Ectodermal cell (in vitro differentiated cells): Measurements from ENCODE around the gene GALNT13.

Experiments used
- H3K27ac ChIP-seq: 2 replicates; pipeline ENCODE4 v1.7.0; 2013; ENCODE audit warnings: mild to moderate bottlenecking, low read depth, low read length; ENCODE audit not compliant: insufficient read depth, poor library complexity, severe bottlenecking
- H3K27me3 ChIP-seq: 2 replicates; pipeline ENCODE4 v1.7.0; 2013; ENCODE audit warnings: mild to moderate bottlenecking, low read length; ENCODE audit not compliant: insufficient read depth, control insufficient read depth, poor library complexity, severe bottlenecking
- H3K36me3 ChIP-seq: one replicate; pipeline ENCODE4 v1.7.0; 2013; ENCODE audit warnings: low read length; ENCODE audit not compliant: control insufficient read depth, insufficient read depth
- H3K4me1 ChIP-seq: one replicate; pipeline ENCODE4 v1.7.0; 2013; ENCODE audit warnings: low read length; ENCODE audit not compliant: control insufficient read depth, insufficient read depth
- H3K4me3 ChIP-seq: 2 replicates; pipeline ENCODE4 v1.7.0; 2013; ENCODE audit warnings: low read depth, low read length, control low read depth; ENCODE audit not compliant: insufficient read depth
- H3K9me3 ChIP-seq: 2 replicates; pipeline ENCODE4 v1.7.0; 2013; ENCODE audit warnings: mild to moderate bottlenecking, low read length, moderate library complexity; ENCODE audit not compliant: control insufficient read depth
- WGBS, 2 experiments: methylation state at CpG; one replicate each; pipeline ENCODE4 v1.1.7; 2013; ENCODE audit warnings: missing lambda C conversion rate in 2 of 2; 5-methylcytosine and 5-hydroxymethylcytosine counted together

The GALNT13 gene

DNA sequence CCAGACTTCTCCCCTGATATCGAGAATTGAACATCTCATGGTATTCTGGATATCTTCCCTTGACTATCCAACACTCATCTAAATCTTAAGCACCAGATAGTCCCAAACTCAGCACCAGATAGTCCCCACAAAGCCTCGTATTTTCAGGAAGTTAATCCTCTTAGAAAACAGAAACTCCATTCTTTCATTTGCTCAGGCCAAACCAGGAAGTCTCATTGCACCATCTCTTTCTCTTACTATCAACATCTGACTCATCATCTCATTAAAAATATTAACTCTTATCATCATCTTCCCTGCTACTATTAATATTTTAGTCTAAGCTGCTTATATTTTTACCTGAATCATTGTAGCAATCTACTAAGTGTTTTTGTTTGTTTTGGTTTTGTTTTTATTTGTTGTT, 286.4 kb downstream of the GALNT13 start:
- no peaks in the 10 kb centered on the region for H3K36me3 ChIP-seq
- no peak overlapping the region for H3K4me3 ChIP-seq
- 85 to 88% methylated on average over 2 of the region's 2 CpGs for WGBS, 2 experiments
- no peaks in the 10 kb centered on the region for H3K4me1 ChIP-seq
- H3K27me3 ChIP-seq: no peaks in the 10 kb centered on the region
- no peak overlapping the region for H3K27ac ChIP-seq
- no peaks in the 10 kb centered on the region for H3K9me3 ChIP-seq

DNA sequence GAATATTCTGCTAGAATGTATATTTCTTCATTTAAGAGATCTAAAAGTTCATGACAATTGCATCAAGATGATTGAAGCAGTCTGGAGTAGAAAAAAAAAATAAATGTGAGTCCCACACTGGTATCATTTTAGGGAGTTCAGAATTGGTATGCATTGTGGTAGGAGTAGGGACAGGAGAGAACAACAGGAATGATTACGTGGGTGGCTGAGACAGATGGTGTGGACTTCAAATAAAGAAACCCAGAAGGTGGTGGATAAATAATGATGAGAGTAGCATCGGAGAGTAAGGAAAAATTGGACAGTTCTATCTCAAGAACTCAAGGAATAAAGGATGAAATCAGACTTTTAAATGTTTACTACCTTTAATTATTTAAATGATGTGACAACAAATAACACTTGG, 289.6 kb downstream of the GALNT13 start:
- WGBS, 2 experiments: 91 to 92% methylated on average over 2 of the region's 2 CpGs
- no peaks in the 10 kb centered on the region for H3K27me3 ChIP-seq
- no peak overlapping the region for H3K27ac ChIP-seq
- no peaks in the 10 kb centered on the region for H3K36me3 ChIP-seq
- no peaks in the 10 kb centered on the region for H3K9me3 ChIP-seq
- no peak overlapping the region for H3K4me3 ChIP-seq
- no peaks in the 10 kb centered on the region for H3K4me1 ChIP-seq

DNA sequence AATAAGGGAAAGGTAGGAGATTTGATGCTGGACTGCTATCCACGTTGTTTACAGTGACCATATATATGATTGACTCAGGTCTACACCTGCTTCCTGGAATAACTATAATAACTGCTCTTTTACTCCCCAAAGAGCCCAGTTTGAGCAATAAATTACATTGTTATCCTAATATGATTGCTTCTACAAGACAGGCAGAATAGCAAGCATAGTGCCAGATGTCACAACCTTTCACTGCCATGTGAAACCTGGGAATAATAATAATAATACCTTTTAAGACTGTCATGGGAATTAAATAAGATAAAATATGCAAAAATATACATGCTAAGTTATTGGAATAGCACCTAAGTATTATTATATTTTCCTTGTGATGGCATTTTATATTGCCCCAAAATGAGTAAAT, 298.7 kb downstream of the GALNT13 start:
- Histone ChIP-seq H3K9me3 (no peaks in the 10 kb centered on the region), H3K27ac (no peak overlapping the region), H3K27me3 (no peaks in the 10 kb centered on the region), H3K36me3 (no peaks in the 10 kb centered on the region), H3K4me3 (no peak overlapping the region), H3K4me1 (no peaks in the 10 kb centered on the region)
- 85 to 100% methylated on average over 1 of the region's 1 CpG for WGBS, 2 experiments

DNA sequence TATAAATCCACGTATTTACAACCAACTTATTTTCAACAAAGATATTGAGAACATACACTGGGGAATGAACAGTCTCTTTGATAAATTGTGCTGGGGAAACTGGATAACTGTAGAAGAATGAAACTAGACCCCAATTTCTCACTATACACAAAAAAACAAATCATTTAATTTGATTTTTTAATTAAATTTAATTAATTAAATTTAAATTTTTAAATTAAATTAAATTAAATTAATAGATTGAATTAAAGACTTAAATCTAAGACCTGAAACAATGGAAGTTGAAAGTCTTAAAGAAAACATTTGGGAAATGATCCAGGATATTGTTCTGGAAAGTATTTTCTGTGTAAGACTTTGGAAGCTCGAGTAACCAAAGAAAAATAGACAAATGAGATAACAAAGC, 301.4 kb downstream of the GALNT13 start:
- 80 to 86% methylated on average over 1 of the region's 2 CpGs for WGBS, 2 experiments
- Histone ChIP-seq H3K9me3 (no peaks in the 10 kb centered on the region), H3K4me3 (no peak overlapping the region), H3K36me3 (no peaks in the 10 kb centered on the region), H3K4me1 (no peaks in the 10 kb centered on the region), H3K27ac (no peak overlapping the region), H3K27me3 (no peaks in the 10 kb centered on the region)

DNA sequence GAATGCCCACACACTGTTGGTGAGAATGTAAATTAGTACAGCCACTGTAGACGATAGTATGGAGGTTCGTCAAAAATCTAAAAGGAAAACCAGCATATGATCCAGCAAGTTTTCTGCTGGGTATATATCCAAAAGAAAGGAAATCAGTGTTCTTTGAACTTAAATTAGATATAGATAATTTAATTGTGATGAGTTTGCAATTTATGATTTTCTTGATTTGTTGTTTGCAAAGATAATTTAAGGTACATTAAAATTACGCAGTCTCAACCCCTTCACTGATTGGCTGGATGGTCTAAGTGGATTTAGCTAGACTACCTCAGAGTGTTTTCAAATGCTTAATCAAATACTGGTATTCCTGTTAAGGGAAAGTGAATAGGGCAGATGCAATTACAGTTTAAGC, 302.2 kb downstream of the GALNT13 start:
- Histone ChIP-seq H3K27ac (no peak overlapping the region), H3K4me3 (no peak overlapping the region), H3K9me3 (no peaks in the 10 kb centered on the region), H3K36me3 (no peaks in the 10 kb centered on the region), H3K4me1 (no peaks in the 10 kb centered on the region), H3K27me3 (no peaks in the 10 kb centered on the region)
- 93 to 94% methylated on average over 3 of the region's 3 CpGs for WGBS, 2 experiments

DNA sequence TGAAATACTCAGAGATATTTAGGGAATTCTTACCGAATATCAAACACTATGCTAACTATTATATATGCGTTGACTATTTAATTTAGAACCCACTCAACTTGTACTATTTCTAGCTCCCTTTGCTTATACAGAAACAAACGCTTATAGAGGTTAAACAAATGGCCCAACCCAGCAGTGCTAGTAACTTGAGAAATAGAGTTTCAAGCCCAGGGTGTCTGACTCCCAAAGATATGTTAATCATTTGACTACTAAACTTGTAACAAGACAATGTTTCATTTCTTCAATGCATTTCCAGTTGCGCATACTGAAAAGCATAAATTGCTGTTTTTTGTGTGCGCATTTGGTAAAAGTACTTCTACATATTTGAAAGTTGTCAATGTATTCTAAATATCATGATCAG, 310.3 kb downstream of the GALNT13 start:
- no peaks in the 10 kb centered on the region for H3K9me3 ChIP-seq
- WGBS, 2 experiments: 93 to 100% methylated on average over 3 to 5 of the region's 5 CpGs
- H3K4me1 ChIP-seq: no peaks in the 10 kb centered on the region
- H3K4me3 ChIP-seq: no peak overlapping the region
- H3K36me3 ChIP-seq: no peaks in the 10 kb centered on the region
- H3K27ac ChIP-seq: no peak overlapping the region
- H3K27me3 ChIP-seq: no peaks in the 10 kb centered on the region

DNA sequence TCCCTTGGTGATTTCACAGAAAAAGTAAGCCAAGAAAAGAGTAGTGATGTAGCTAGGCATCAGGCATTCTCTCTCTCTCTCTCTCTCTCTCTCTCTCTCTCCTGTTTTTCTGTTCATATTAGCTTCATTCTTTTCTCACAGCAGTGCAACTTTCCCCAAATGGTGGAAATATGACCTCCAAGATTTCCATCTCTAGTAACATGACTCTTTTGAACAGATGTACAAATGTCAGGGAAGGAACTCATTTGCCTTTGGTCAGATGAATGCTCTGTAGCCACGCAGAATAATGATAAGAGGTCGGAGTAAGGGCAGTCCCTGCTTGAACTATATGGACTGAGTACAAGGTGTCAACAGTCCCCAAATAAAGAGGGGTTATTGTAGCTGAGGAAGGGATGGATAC, 316.2 kb downstream of the GALNT13 start:
- no peaks in the 10 kb centered on the region for H3K9me3 ChIP-seq
- H3K27me3 ChIP-seq: no peaks in the 10 kb centered on the region
- no peak overlapping the region for H3K27ac ChIP-seq
- 95 to 96% methylated on average over 2 of the region's 2 CpGs for WGBS, 2 experiments
- no peaks in the 10 kb centered on the region for H3K36me3 ChIP-seq
- H3K4me1 ChIP-seq: no peaks in the 10 kb centered on the region
- H3K4me3 ChIP-seq: no peak overlapping the region

DNA sequence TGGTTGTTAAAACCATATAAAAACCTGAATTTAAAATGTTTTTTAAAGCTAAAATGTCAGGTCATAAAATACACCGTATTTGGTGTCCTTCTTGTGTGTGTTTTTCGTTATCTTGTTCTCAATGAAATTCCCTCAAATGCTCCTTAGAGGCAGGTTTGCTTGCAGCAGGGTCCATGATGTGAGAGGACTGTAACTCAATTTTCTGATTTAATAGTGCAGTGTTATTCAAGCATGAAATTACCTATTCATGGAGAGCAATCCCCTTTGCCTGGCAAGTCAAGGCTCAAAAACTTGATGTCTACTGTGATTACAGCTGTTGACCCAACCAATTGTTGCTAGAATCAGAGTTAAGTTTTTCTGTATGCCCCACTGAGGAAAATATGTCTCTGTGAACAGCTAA, 318.2 kb downstream of the GALNT13 start:
- Histone ChIP-seq H3K36me3 (no peaks in the 10 kb centered on the region), H3K4me3 (no peak overlapping the region), H3K27ac (no peak overlapping the region), H3K27me3 (no peaks in the 10 kb centered on the region), H3K4me1 (no peaks in the 10 kb centered on the region), H3K9me3 (no peaks in the 10 kb centered on the region)
- WGBS, 2 experiments: 97% methylated on average over 2 of the region's 2 CpGs

DNA sequence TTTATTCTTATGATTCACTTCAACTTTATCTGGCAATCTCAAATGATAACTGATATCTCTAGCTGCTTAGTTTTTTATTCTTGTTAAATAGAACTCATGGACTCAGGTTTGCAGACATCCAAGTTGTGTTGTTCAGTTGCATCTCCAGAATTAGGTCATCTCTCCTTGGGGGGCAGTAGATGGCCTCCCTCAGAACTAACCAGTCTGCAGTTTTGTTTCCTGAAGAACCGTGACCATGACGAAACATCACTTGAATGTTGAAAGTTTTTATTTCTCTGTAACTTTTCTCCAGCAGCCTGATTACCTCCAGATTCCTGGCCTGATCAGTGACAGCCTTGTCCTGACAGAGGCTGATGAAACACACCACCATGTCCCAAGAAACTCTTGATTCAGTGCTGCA, 321.5 kb downstream of the GALNT13 start:
- Histone ChIP-seq H3K9me3 (no peaks in the 10 kb centered on the region), H3K27ac (no peak overlapping the region), H3K36me3 (no peaks in the 10 kb centered on the region), H3K4me3 (no peak overlapping the region), H3K27me3 (no peaks in the 10 kb centered on the region), H3K4me1 (no peaks in the 10 kb centered on the region)
- WGBS, 2 experiments: 88 to 90% methylated on average over 2 of the region's 2 CpGs

DNA sequence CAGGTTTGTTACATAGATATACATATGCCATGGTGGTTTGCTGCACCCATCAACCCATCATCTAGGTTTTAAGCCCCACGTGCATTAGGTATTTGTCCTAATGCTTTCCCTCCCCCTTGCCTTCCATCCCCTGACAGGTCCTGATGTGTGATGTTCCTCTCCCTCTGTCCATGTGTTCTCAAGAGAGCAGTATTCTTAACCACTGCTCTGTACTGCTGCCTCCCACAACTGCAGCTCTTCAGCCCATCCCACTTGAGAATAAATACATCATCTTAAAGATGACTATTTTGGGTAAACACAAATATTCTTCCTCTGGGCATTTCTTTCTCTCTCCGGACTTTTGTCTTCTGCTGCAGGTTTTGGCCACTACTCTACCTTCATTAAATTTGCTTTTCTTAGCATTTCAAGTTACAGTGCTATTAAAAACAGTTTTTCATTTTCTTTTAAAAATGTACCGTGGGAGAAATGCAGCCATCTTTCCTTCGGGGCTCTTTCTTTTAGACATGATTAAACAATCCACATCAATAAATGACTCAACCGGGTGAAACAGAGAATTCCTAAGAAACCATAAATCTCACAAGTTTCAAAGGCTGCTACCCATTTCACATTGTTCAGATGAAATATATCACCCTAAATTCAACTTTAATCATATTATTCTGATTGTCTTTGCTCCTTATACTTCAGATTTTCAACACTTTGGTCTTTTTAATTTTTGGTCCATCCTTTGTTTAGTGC, 323.4 kb downstream of the GALNT13 start:
- WGBS, 2 experiments: 91 to 96% methylated on average over 5 of the region's 5 CpGs
- Histone ChIP-seq H3K27ac (no peak overlapping the region), H3K36me3 (no peaks in the 10 kb centered on the region), H3K4me3 (no peak overlapping the region), H3K9me3 (no peaks in the 10 kb centered on the region), H3K4me1 (no peaks in the 10 kb centered on the region), H3K27me3 (no peaks in the 10 kb centered on the region)
